ENCODE measurements around the gene DIPK1B. TPM values are rescaled to one million over a fixed set of nuclear protein-coding genes. Genes with fewer than 3 reads are reported as not detected.

Gene DIPK1B
- total RNA-seq, 1 donor from 2014 or later = 46.3 TPM

DNA sequence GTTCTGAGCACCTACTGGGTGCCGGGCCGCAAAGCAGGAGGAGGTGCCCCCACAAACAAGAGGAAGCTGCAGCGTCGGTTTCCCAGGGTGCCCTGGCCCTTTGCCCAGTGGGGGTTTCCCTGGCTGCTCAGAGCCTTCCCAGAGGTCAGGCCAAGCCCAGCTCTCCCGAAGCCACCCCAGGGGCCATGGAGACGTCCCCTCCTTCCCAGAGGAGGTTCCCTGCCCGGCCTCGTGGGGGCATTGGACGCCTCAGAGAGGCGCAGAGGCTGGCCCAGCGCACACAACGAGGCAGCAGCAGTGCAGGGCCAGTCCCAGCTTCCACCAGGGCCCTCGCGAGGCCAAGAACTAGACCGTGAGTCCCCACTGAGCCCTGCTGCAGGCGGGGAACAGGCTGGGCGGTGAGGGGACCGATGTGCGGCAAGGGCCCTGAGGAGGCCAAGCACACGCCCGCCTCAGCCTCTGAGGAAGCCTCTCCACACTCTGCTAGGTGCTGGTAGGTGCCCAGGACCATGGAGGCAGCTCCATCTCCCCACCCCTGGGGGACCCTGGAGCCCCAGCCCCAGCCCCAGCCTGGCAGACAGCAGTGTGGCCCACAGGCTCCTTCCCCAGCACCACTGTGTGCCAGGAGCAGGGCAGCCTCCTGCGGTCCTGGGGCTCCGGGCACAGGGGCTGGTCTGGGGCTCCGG, 7.0 kb downstream of the DIPK1B start:
- H3K4me1 Mint-ChIP-seq = peaks cover 32% of the 10 kb centered on the region
- peaks cover 10% of the 10 kb centered on the region for H3K36me3 Mint-ChIP-seq (ENCODE audit: low read depth)
- no peak overlapping the region for H3K4me3 Mint-ChIP-seq
- peaks cover 3% of the 10 kb centered on the region for H3K27me3 Mint-ChIP-seq (ENCODE audit: low read depth)
- DNase-seq (ENCODE audit: low read depth, low spot score) = no peak
- no peaks in the 10 kb centered on the region for H3K9me3 Mint-ChIP-seq
- TF ChIP-seq, protein P1, sequence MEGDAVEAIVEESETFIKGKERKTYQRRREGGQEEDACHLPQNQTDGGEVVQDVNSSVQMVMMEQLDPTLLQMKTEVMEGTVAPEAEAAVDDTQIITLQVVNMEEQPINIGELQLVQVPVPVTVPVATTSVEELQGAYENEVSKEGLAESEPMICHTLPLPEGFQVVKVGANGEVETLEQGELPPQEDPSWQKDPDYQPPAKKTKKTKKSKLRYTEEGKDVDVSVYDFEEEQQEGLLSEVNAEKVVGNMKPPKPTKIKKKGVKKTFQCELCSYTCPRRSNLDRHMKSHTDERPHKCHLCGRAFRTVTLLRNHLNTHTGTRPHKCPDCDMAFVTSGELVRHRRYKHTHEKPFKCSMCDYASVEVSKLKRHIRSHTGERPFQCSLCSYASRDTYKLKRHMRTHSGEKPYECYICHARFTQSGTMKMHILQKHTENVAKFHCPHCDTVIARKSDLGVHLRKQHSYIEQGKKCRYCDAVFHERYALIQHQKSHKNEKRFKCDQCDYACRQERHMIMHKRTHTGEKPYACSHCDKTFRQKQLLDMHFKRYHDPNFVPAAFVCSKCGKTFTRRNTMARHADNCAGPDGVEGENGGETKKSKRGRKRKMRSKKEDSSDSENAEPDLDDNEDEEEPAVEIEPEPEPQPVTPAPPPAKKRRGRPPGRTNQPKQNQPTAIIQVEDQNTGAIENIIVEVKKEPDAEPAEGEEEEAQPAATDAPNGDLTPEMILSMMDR (conservative IDR thresholded peaks at IDR 0.05) = no peak
- H3K27ac Mint-ChIP-seq (ENCODE audit: unreplicated experiment) = no peak overlapping the region

DNA sequence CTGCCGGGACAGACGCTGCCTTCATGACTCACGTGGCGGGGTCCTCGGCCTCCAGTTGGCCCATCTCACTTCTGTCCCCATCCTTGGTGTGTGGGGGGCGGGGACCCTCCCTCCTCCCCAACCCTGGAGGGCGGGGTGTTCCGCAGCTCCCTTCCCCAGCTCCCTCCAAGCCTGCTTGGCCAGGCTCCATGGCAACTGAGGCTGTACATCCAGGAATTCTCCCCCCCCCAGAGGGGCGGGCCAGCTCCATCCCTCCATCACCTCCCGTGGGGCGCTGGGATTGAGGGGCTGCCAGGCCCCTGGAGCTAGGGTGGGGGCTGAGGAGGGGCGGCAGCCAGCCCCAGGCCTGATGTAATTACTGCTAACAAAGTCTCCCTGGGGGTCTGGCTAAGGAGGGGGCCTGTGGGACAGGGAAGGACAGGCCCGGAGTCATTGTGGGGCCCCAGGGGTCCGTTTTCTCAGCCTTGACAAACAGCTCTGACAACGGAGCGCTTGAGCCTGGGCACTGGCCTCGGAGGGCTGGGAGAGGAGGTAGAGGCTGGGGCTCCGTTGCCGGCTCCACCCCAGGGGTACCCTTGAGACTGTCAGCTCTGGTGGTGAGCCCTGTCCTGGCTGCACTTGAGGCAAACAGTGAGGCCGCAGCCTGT, 8.0 kb downstream of the DIPK1B start:
- Mint-ChIP-seq H3K27ac (ENCODE audit: unreplicated experiment) (peak overlapping the region; percentile 84), H3K4me1 (peaks cover 33% of the 10 kb centered on the region), H3K27me3 (ENCODE audit: low read depth) (peaks cover 3% of the 10 kb centered on the region), H3K9me3 (no peaks in the 10 kb centered on the region), H3K4me3 (peak overlapping the region; percentile 81), H3K36me3 (ENCODE audit: low read depth) (peaks cover 10% of the 10 kb centered on the region)
- peak; percentile 67 for DNase-seq (ENCODE audit: low read depth, low spot score)
- TF ChIP-seq, protein P1 (conservative IDR thresholded peaks at IDR 0.05) = no peak

DNA sequence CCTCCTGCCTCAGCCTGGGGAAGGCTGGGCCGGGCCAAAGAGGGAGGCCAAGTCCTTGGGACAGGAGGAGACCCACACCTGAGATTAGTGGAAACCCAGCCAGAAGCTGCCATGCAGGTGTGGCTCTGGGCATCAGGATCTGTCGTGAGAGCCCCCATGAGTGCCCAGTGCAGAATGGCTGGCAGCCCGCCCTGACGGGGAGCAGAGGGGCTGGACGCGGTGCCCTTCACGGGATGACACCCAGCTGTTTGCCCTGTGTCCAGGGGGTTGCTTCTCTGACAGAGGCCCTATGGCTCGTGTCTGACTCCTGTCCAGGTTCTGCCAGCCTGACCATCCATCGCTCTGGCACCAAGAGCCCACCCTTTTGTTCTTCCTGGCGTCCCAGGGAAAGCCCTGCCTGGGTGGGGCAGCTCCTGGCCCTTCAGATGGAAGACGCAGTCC, 8.5 kb downstream of the DIPK1B start:
- Mint-ChIP-seq H3K4me3 (peak overlapping the region; percentile 81), H3K9me3 (no peaks in the 10 kb centered on the region), H3K36me3 (ENCODE audit: low read depth) (peaks cover 15% of the 10 kb centered on the region), H3K27ac (ENCODE audit: unreplicated experiment) (no peak overlapping the region), H3K4me1 (peaks cover 34% of the 10 kb centered on the region), H3K27me3 (ENCODE audit: low read depth) (peaks cover 3% of the 10 kb centered on the region)
- no peak for DNase-seq (ENCODE audit: low read depth, low spot score)
- TF ChIP-seq, protein P1 (conservative IDR thresholded peaks at IDR 0.05) = no peak

DNA sequence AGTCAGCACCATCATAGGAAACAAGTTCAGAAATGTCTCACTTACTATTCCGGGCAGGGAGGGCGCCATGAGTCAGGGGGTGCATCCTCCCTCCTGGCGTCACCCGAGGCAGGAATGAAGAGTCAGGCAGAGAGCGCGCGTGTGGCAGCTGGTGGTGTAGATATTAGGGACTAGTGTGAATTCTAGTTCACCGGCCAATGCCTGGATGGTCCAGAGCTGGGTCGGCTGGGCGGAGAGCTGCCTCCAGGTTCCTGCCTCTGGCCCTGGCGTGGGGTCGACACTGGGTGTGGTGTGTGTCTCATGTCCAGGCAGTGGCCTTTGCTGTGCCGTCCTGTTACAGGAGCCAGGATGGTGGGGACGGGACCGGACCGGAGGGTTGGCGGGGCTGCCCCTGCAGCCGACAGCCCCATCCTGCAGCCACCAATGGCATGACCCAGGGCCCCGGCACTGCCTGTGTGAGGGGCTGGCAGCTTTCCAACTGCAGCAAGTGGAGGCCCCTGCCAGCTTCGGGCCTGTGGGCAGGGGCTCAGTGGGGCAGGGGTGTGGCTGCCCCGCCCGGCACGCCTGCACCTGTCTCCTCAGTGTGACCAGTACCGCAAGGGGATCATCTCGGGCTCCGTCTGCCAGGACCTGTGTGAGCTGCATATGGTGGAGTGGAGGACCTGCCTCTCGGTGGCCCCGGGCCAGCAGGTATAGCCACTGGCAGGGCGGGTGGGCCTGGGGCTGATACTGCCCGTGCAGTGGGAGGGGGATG, 9.1 kb downstream of the DIPK1B start:
- no peak for DNase-seq (ENCODE audit: low read depth, low spot score)
- Mint-ChIP-seq H3K36me3 (ENCODE audit: low read depth) (peaks cover 19% of the 10 kb centered on the region), H3K27ac (ENCODE audit: unreplicated experiment) (no peak overlapping the region), H3K4me1 (peaks cover 39% of the 10 kb centered on the region), H3K27me3 (ENCODE audit: low read depth) (peaks cover 3% of the 10 kb centered on the region), H3K9me3 (no peaks in the 10 kb centered on the region), H3K4me3 (peak overlapping the region; percentile 81)
- TF ChIP-seq, protein P1 (conservative IDR thresholded peaks at IDR 0.05) = no peak

DNA sequence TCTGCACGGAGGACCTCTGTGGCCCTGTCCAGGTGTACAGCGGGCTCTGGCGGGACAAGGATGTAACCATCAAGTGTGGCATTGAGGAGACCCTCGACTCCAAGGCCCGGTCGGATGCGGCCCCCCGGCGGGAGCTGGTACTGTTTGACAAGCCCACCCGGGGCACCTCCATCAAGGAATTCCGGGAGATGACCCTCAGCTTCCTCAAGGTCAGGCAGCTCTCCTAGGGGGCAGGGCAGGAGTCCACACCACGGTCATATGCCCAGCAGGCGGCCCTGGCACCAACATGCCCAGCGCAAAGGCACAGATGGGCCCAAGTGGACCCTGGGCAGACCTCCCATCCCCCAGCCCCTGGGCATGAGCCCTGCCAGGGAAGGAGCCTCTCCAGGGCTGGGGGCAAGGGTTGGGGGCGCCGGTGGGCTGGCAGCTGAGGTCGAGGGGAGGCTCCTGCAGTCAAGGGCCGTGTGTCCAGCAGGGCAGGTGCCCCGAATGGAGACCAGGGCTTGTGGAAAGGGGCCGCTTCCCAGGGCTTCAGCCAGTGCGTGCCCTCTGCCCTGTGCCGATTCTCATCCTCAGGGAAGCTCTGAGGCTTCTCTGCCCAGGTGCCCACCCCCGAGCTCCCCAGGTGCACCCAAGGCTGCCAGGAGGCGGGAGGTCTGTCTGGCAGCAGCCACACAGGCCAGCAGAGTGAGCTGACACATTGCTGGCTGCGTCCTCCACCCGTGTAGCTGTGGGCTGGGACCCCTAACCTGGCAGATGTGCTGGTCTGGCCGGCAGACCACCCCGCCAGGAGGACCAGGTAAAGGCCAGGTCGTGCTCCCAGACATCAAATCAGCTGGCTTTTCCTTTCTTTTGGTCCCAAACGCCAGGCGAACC, 10.0 kb downstream of the DIPK1B start:
- Mint-ChIP-seq H3K36me3 (ENCODE audit: low read depth) (peaks cover 24% of the 10 kb centered on the region), H3K4me1 (peaks cover 44% of the 10 kb centered on the region), H3K4me3 (no peak overlapping the region), H3K27me3 (ENCODE audit: low read depth) (peaks cover 6% of the 10 kb centered on the region), H3K27ac (ENCODE audit: unreplicated experiment) (no peak overlapping the region), H3K9me3 (no peaks in the 10 kb centered on the region)
- no peak for DNase-seq (ENCODE audit: low read depth, low spot score)
- TF ChIP-seq, protein P1 (conservative IDR thresholded peaks at IDR 0.05) = no peak

Measured in neural crest cell (in vitro differentiated cells).